Right renal pelvis (tissue), 4 donors: ENCODE data around the gene PSD4. TPM values are rescaled to one million over a fixed set of nuclear protein-coding genes. Genes with fewer than 3 reads are reported as not detected.

Experiments
- DNase-seq, 4 donors: peaks; one replicate each; pipeline ENCODE4 v3.0.0-alpha.2; 2013; ENCODE audit warnings: low read depth in 4 of 4, low spot score in 3 of 4, missing footprints in 1 of 4
- polyA plus RNA-seq, 4 donors: library from polyadenylated mRNA; unstranded; fragments of 120-200 nt; gene quantifications; one replicate each; pipeline ENCODE4 v1.2.1, GENCODE V29; 2013; ENCODE audit not compliant: insufficient read length in 4 of 4

PSD4 gene
- polyA plus RNA-seq, 4 donors = 9.1 to 13.5 (median 10.5) TPM

DNA sequence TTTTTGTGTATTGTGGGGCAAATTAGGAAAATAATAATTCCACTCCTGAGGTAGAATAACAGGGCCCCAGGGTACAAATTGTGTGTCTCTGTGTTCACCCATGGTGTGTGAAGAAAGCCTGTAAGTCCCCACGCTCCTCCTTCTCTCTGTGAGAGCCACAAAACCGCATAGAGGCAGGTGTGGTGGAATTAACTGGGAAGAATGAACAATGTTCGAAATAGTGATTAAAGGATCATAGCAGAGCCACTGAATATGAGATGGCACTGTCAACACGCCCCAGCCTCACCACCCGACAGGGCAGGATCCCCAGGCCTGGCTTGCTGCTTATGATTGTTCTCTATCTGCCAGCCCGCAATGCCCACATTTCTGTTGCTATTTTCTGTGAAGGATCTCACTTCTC is 32.3 kb upstream of the PSD4 start:
- DNase-seq = no peak

DNA sequence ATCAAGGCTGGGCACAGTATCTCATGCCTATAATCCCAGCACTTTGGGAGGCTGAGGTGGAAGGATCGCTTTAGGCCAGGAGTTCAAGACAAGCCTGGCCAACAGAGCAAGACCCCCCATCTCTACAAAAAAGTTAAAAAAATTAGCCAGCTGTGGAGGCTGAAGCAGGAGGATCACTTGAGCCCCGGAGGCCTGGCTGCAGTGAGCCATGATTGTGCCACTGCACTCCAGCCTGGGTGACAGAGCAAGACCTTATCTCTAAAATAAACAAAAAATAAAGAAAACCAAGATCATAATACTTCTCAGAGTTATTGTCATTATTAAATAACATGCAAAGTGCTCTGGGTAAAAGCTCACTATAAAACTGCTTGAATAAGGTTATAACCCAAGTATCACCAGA is 31.5 kb upstream of the PSD4 start:
- no peak for DNase-seq

DNA sequence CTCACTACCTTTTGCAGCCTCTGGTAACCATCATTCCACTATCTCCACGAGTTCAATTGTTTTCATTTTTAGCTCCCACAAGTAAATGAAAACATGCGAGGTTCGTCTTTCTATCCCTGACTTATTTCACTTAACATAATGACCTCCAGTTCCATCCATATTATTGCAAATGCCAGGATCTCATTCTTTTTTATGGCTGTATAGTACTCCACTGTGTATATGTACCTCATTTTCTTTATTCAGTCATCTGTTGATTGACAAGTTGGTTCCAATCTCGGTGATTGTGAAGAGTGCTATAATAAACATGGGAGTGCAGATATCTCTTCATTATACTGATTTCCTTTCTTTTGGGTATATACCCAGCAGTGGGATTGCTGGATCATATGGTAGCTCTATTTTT is 29.5 kb upstream of the PSD4 start:
- no peak for DNase-seq

DNA sequence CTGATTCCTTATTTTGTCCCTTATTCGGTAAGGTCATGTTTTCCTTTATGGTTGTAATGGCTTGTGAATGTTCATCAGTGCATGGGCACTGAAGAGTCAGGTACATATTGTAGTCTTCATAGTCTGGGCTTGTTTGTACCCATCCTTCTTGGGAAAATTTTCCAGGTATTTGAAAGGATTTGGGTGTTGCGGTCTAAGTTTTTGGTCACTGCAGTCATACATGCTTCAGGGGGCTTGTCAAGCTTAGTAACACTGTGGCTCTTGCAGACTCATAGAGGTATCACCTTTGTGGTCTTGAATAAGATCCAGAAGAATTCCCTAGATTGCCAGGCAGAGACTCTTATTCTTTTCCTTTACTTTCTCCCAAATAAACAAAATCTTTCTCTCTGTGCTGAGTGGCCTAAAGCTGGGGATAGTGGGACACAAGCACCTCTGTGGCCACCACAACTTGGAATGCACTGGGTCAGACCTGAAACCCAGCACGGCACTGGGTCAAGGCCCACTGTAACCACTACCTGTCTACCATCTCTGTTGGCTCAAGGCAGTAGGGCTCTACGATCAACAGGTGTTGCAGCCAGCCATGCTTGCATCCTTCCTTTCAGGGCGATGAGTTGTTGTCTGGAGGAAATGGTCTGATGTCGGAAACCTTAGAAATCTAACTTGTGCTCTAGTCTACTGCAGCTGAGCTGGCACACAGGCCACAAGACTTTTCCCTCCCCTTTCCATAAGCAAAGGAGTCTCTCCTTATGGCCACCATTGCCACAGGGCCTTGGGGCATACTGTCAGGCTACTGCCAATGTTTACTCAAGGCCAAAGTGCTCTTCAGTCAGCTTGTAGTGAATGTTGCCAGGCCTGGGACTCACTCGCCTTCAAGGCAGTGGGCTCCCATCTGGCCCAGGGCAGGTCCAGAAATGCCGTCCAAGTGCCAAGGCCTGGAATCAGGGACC is 24.9 kb upstream of the PSD4 start:
- no peak for DNase-seq

DNA sequence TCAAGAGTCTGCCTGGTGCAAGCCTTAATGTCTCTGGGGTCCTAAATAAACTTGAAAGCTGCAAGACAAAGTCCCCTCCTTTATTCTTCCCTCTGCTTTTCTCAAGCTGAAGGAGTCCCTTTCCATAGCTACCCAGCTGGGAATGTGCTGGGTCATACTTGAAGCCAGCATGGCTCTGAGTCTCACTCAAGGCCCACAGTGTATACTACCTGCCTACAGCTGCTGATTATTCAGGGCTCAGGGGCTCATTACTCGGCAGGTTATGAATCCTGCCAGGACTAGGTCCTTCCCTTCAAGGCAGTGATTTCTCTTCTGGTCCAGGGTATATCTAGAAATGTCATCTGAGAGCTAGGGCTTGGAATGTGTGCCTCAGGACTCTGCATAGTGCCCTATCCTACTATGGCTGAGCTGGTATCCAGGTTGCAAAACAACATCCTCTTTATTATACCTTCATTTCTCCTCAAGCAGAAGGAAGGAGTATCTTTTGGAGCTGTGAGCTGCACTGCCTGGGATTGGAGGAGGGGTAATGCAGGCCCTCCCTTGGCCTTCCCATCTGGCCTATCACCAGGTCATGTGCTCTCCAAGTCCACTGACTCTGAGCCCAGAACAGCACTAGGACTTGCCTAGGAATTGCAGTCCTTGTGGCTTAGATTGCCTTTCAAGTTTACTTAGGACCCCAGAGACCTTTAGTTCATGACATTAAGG is 24.1 kb upstream of the PSD4 start:
- no peak for DNase-seq

DNA sequence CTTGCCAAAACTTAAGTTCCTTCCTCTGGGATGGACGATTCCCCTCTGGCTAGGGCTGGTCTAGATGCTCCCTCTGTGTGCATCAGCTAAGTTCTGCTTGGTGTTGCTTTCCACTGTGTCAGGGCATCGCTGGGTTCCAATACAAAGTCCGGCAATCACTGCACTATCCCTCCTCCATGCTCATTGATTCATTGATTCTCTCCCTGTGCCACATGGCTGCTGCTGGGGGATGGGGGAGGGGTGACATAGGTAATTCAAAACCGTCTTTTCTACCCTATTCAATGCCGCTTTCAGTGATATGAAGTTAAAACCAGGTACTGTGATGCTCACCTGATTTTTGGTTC is 23.5 kb upstream of the PSD4 start:
- no peak for DNase-seq

DNA sequence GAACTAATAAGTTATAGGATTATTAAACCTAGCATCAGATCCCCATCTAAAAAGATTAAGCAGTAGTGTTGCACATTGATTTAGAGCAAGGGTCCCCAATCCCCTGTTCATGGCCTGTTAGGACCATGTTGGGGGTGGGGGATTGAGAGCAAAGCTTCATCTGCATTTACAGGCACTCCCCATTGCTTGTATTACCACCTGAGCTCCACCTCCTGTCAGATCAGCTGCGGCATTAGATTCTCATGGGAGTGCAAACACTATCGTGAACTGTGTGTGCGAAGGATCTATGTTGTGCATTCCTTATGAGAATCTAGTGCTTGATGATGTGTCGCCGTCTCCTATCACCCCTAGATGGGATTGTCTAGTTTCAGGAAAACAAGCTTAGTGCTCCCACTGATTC is 18.4 kb upstream of the PSD4 start:
- DNase-seq = no peak

DNA sequence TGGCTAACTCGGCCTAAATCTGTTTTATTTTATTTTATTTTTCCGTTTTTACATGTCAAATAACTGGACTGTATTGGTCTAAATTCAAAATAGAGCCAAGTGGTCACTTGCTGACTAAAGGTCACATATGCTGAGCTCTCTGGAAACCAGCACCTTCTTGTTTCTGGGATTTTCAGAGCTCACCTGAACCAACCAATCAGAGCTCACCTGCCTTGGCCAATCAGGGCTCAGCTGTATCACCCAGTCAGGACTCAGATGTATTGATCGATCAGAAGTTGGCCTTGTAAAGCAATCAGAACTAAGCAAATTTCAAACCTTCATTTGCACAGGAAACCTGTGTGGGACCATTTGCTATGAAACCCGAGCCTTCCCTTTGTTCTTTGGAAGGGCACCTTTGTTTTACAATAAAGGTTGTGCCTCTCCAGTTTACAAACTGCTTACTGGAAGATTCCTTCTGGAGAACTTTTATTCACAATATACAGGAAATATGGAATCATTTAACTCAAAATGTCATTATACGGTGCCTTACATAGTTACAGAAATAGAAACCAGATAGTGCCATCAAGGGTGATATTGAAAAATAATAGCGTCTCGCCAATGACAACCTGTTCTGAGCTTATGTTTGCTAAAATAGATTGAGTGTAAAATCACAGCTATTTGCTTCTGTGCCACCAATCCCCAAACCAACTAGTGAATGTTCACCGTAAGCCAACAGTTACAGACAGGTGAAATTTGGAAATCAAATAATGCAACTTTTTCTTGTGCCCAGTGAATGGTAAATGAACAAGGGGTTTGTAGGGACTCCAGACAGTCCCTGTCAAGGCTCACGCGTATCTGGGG is 17.3 kb upstream of the PSD4 start:
- no peak for DNase-seq

DNA sequence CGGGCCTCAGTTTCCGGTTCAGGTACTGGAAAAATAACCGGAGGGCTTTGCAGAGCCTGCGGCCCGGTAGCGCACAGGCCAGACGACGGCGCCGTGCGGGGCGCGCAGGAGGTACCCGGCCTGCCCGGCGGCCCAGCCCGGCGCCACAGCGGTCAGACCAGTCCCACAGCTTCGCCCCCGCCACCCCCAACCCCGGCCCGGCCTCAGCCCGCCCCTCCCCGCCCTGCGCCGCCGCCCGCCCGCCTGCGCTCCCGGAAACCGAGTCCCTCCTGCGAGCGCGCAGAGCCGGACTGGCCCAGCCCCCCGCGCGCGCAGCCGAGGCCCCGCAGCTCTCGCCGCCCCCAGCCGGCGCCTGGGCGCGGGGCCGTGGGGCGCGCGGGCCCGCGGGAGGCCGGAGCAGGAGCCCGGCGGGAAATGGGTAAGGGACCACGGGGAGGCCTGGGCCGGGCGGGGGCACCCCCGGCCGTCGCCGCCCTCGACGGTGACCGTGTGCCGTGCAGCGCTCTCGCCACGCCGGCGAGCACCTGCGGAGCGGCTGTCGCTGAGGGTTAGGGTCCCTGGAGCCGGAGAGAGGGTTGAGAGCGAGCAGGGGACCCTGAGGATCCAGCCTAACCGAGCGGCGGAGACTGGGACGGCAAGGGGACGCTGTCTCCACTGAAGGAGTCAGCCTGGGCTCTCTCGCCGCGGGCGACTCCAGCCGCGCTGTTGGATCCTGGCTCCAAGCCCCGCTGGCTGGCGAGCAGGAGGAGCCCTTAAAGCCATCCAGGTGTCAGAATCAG is 16.5 kb upstream of the PSD4 start:
- peak in 2 of 4 donors; percentile 20 to 25 for DNase-seq

DNA sequence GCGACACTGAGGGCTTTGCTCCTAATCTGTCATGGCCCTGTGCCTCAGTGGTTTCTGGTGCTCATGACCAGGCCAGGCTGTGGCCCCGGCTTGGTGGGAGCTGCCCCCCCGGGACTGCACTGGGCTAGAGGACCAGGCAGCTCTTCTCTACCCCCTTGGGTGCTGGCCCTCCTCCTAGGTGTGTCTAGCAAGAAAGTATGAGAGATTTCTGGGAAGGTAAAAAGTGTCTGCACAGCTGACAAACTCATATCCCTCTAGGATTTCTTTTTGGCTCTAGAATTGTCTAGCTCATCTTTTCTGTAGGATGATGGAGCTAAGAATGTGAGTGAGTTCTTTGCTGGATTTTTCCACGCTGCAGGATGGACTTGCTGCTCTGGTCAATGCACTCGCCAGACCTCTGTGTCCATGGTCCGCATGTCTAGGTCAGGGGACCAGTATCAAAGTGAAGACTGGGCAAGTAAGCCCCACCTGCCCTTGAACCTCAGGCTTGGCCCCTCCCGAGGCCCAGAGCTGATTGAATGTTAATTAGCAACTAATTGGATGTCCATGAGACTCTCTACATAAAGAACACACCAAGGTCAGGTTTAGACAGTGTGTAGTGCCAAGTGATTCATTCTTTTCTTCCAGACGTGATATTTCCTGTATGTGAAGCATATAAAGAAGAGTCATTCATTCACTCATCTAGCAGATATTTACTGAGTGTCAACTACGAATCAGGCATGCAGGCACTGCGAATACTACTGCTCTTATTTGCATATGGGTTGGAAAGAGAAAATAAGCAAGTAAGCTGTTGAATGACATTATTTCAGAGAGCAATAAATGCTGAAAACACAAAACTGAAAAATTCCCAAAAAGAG is 15.6 kb upstream of the PSD4 start:
- no peak for DNase-seq

DNA sequence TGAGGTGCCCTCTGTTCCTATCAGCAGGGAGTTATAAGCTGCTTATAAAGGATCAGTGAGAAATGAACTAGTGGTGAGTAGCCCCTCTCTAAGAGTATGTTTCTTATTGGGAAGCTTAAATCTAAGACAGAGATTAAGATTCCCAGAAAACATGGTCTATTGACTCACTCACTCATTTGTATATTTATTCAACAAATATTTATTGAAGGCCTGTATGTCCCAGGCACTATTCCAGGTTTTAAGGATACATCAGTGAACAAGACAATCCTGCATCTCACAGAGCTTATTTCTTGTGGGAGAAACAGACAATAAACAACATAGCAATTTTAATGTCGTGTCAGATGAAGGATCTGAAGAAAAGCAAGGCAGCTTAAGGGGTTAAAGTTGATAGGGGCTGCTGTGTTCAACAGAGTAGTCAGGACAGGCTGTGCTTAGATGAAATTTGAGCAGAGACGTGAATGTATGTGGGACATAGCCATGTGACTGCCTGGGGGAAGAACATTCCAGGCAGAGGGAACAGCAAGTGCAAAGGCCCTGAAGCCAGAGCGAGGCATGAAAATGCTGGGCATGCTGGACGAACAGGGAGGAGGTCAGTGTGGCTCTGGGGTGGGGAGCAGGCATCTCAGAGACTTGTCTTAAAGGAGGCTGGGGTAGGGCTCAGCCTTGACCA is 14.8 kb upstream of the PSD4 start:
- no peak for DNase-seq

DNA sequence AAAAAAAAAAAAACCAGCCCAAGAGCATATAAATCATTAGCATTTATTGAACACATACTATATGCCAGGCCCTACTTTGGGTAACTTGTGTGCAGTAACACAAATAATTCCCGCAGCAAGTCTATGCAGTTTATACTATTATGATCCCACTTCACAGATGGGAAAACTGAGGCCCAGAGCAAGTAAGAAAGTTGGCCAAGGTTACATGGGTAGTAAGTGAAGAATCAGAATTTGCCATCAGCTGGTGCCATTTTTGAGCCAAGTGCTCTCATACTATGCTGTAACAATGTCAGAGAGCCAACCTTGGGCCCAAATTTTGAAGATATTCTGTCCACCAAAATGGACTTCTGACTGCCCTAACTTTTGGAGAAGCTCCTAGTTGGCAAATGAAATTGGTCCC is 13.5 kb upstream of the PSD4 start:
- no peak for DNase-seq

DNA sequence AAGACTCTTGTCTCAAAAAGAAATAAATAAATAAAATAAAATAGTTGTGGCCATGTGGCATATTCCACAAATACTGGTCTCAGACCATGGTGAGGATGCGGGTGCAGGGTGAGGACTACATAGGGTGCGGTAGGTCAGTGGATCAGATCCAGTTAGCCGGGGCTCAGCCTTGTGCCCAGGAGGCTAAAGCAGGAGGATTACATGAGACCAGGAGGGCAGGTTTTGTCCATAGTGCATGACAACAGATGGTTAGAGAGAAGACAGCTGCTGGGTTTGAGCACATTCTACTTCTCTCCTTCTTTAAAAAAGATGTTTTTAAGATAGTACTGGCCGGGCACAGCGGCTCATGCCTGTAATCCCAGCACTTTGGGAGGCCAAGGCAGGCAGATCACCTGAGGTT is 12.8 kb upstream of the PSD4 start:
- no peak for DNase-seq

DNA sequence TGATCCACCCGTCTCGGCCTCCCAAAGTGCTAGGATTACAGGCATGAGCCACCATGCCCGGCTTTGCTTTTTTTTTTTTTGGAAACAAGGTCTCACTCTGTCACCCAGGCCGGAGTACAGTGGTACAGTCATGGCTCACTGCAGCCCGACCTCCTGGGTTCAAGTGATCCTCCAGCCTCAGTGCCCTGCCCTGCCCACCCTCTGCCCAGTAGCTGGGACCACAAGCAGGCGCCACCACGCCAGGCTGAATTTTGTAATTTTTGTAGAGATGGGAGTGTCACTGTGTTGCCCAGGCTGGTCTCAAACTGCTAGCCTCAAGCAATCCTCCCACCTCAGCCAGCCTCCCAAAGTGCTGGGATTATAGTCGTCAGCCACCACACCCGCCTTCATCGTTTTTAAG is 11.6 kb upstream of the PSD4 start:
- DNase-seq = no peak

DNA sequence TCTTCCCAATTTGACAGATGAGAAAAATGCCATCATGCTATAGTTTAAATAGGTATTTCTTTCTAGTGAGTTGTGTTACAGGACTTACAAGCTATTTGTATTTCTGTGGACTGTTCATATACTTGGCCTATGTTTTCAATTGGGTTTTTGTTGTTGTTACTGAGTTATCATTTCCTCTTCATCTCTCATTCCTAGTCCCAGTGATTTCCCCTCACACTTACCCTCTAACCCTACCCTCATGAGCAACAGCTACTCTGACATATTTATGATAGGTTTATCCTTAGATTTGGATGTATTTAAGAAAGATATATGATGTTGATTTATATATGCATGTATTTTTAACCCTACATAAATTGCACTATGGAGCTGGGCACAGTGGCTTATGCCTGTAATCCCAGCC is 10.9 kb upstream of the PSD4 start:
- DNase-seq = no peak

DNA sequence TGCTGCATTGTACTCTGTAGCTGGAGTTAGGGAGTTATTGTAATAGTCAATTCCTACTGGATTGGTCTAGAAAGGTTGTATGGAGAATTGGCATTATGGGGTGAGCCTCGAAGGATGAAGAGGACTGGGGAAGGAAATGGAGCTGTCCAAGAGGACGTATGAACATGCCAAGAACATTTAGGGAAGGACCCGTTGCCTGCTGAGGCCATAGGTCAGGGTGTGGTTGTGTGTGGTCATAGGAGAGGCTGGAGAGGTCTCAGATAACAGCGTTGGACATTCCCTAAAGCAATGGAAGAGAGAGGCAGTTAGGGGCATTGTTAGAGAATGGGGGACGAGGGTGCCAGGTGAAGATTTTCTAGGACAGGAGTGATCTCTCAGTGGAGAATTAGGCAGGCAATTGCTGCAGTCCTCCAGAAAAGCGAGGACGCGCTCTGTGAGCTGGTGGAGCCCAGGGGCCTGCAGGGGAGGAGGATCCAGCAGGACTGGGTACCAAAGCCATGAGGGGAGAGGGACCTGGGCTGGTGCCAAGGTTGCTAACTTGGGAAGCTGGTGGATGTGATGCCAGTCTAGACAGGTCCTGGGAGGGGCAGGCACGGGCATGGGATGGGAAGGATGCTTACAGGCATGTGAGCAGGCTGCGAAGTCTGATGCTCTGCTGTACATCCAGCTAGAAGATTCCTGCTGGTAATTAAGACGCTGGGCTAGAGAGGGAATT is 9.4 kb upstream of the PSD4 start:
- no peak for DNase-seq

DNA sequence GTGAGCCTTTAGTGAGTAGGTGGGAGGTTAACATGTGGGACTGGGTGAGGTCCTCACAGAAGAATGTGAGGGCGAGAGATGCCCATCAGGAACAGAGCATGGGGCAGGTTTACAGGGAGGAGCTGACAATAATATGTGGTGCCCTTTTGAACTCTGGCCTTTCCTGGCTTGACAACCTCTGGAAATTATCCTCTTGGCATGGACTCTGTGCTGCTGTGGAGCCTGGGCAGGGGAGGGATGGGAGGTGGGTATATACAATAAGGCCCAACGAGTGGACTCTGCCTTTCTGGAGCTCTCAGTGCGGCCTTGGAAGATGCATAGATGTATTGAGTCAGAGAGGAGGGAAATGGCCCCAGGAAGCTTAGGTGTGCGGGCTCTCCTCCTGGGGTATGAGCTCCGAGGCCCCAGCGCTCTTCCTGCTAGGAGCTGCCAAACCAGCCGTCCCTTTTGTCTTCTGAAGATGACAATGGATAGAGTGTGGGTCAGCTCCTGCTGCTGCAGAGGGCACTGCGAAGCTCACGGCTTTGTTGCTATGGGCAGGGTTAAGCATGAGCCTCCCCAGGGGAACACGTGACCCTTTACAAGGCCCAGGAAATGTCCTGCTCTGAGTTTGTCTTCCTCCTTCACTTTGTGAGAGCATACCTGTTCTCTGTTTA is 8.7 kb upstream of the PSD4 start:
- no peak for DNase-seq

DNA sequence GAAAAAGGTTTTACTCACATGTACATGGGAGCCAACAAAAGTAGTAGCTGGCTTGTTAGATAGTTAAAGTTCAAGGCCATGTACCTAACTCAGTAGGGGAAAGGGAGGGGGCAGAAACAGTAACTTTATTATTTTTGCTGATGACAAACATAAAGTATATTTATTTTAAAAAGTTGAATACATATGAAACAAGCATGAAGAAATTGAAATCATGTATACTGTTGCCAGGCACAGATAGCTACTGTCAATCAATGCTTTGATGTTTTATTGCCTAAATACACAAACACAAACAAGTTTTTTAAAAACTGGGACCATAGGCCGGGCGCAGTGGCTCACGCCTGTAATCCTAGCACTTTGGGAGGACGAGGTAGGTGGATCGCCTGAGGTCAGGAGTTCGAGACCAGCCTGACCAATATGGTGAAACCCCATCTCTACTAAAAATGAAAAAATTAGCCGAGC is 7.6 kb upstream of the PSD4 start:
- DNase-seq = no peak
